ENCODE results near the gene NBPF3.
A peak's percentile ranks its signal among the peaks of the same experiment; 100 is the strongest.

Gene NBPF3

GRCh38 chr1:21495225-21495820 is 55.4 kb downstream of the NBPF3 start:
- DNase-seq, result no peak

- no peak for DNase-seq
Observed at GRCh38 chr1:21496063-21496462, 56.1 kb downstream of the NBPF3 start.

- no peak for DNase-seq
Observed at GRCh38 chr1:21496886-21497285, 56.9 kb downstream of the NBPF3 start.

GRCh38 chr1:21497466-21498061 is 57.6 kb downstream of the NBPF3 start:
- no peak for DNase-seq

GRCh38 chr1:21499283-21499950 is 59.5 kb downstream of the NBPF3 start:
- DNase-seq, result no peak

GRCh38 chr1:21503706-21504377 is 63.9 kb downstream of the NBPF3 start:
- DNase-seq, result peak in 1 of 2 donors; percentile 38

- no peak for DNase-seq
Observed at GRCh38 chr1:21506804-21507203, 66.9 kb downstream of the NBPF3 start.

- no peak for DNase-seq
Observed at GRCh38 chr1:21507511-21508270, 67.8 kb downstream of the NBPF3 start.

- DNase-seq, result no peak
Observed at GRCh38 chr1:21508580-21509350, 68.8 kb downstream of the NBPF3 start.

- DNase-seq, result no peak
Observed at GRCh38 chr1:21509351-21510112, 69.6 kb downstream of the NBPF3 start, which contains the start of gene ALPL. Gene ALPL (plus strand): TSS chr1:21509423. CDS start chr1:21554082, 44,659 bp downstream.

GRCh38 chr1:21510113-21510493 is 70.2 kb downstream of the NBPF3 start:
- no peak for DNase-seq

- no peak for DNase-seq
Observed at GRCh38 chr1:21510885-21511578, 71.1 kb downstream of the NBPF3 start.

GRCh38 chr1:21511579-21512522 is 71.9 kb downstream of the NBPF3 start:
- DNase-seq, result no peak

GRCh38 chr1:21514245-21514644 is 74.3 kb downstream of the NBPF3 start:
- DNase-seq, result no peak

- no peak for DNase-seq
Observed at GRCh38 chr1:21517161-21517589, 77.2 kb downstream of the NBPF3 start.

GRCh38 chr1:21517660-21518480 is 77.9 kb downstream of the NBPF3 start:
- DNase-seq, result no peak

- no peak for DNase-seq
Observed at GRCh38 chr1:21518774-21519455, 79.0 kb downstream of the NBPF3 start.

All from hippocampal formation (tissue), 2 donors.